GM21390 (cell line): Measurements from ENCODE around the gene LSP1.

Source experiments
- ATAC-seq: cut with Tn5 transposase; IDR thresholded peaks from one replicate; pipeline ENCODE4 v1.9.1; 2021; ENCODE audit not compliant: unreplicated experiment

The LSP1 gene

GRCh38 chr11:1824221-1825038, 28.5 kb upstream of the LSP1 start:
- no peak for ATAC-seq

DNA sequence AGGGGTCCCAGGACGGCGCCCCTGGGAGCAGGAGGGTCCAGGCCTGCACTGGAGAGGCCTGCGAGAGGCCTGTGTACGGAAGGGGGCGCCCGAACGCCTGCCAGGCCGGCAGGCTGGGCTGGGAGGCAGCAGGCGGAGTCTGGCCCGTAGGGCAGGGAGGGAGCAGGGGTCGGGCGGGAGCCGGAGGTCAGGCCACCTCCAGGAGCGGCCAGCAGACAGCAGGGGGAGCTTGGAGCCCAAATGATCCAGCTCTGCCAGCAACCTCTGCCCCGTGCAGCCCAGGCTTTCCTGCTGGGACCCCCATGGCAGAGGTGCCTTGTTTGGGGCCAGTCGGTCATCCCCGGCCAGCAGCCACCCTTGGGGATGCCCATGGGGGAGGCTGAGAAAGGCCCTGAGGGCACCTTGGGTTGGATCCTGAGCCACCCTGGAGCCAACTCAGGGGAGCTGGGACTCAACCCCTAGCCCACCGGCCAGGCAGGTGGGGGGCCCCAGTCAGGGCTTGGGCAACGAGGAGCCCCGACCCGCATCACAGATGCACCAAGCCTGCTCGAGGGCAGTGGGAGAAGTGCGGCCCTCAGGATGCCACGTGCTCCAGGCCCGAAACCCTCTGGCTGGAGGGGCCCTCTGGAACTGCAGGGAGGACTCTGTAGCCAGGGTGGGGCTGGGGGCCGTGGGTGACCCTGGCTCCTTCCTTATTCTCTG, 27.7 kb upstream of the LSP1 start:
- no peak for ATAC-seq

DNA sequence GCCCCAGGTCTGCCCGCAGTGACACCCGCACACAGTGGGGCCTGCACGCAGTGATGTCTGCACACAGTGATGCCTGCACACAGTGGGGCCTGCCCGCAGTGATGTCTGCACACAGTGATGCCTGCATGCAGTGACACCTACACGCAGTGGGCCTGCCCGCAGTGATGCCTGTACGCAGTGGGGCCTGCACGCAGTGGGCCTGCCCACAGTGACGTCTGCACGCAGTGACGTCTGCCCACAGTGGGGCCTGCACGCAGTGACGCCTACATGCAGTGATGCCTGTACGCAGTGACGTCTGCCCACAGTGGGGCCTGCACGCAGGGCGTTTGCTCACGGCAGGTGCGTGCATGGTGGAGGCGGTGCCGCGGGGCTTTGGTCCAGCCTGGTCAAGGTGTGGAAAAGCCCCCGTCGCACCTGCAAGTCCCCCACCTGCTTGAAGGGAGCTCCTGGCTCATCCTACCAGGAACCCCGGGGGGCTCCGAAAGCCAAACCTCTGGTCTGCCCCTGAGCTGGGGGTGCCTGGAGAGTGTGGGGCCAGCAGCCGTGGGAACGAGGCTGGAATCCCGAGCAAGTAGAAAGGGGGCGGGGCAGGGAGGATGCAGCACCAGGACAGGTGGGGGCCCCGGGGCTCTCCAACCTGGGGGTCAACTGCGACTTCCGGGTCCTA, 27.0 kb upstream of the LSP1 start:
- no peak for ATAC-seq

GRCh38 chr11:1826552-1827094, 26.3 kb upstream of the LSP1 start:
- ATAC-seq: no peak

DNA sequence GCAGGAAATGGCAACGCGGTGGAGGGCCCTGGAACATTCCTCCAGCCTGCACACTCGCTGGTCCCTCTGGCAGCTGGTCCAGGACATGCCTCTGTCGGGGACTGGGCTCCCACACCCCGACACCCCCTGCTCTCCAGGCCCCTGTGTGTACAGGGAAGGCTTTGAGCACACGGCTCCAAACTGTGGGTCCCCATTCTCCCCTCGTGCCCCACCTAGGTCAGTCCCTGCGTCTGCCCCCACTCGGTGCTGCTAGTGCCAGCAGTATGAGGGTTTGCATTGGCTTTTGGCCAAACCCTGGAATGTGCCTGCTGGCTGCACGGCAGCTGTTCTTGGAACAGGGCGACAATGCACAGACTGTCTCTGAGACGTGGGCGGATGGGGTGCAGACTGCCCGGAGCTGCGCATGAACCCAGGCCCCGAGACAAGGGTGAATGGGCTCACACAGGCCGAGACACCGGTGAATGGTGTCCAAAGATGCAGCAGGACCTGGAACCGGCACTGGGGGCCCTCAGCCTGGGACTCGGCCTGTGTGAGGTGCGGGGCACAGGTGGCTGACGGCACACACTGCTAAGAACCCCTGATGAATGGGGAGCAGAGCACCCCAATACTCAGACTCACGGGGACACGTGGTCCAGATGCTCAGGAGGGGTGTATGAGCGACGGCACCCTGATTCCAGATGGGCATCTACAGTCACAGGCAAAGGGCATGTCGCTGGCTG, 25.6 kb upstream of the LSP1 start:
- no peak for ATAC-seq

GRCh38 chr11:1827931-1828330, 25.0 kb upstream of the LSP1 start:
- no peak for ATAC-seq

DNA sequence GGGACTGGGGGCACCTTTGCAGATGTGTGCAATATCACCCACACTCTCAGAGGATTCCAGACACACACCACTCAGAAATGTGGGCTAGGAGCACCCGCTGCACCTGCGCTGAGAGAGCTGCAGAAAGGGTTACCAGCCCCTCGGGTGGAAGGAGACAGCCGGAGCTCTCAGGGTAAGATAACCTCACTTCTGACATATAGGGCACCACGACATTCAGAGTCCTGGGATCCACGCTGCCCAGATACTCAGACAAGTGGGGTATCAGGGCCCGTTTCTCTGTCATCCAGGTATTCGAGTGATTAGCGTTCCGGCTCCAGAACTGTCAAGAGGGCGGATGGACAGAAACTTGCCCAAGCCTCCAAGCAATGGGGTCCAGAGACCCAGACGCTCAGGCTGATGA, 24.3 kb upstream of the LSP1 start:
- no peak for ATAC-seq

- no peak for ATAC-seq
These were observed 23.7 kb upstream of the LSP1 start for GRCh38 chr11:1829039-1829820.

- no peak for ATAC-seq
These were observed 22.9 kb upstream of the LSP1 start for GRCh38 chr11:1830004-1830321.

- no peak for ATAC-seq
These were observed 22.3 kb upstream of the LSP1 start for GRCh38 chr11:1830322-1831223.

DNA sequence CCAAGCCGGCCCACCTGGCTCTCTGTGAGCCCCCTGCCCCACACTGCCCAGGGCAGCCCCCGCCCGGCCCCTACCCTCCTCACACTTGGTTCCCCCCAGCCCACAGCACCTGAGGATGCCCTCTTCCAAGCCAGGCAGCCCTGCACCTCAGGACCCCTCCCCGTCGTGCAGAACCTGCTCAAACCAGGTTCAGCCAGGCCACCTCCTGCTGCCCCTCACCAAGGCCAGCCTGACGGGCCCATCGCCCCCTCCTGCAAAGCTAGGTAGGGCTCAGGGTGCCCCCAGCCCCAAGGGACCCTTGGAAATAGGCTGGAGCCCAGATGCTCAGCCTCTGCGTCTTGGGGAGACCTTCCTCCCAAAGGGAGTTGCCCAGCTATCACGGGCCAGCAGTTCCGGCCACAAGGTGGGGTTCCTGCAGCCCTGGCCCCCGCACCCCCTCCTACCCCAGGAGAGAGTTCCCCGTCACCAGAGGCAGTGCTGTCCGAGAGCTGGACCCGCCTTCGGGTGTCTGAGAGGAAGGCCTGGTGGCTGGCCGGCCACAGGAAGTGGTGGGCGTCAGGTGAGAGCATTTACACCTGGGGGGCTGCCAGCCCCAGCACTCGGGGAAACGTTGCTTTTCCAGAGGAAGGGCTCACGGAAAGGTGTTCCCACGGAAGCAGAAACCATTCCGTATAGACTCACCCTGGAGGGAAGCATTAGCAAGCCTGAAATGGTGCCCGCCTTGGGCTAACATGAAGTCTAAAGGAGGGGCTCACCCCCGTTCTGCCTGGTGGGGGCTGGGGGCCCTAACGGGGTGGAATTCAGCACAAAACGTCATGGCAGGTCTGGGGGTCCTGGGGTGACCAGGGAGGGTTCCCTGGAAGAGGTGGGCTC, 21.3 kb upstream of the LSP1 start:
- no peak for ATAC-seq

DNA sequence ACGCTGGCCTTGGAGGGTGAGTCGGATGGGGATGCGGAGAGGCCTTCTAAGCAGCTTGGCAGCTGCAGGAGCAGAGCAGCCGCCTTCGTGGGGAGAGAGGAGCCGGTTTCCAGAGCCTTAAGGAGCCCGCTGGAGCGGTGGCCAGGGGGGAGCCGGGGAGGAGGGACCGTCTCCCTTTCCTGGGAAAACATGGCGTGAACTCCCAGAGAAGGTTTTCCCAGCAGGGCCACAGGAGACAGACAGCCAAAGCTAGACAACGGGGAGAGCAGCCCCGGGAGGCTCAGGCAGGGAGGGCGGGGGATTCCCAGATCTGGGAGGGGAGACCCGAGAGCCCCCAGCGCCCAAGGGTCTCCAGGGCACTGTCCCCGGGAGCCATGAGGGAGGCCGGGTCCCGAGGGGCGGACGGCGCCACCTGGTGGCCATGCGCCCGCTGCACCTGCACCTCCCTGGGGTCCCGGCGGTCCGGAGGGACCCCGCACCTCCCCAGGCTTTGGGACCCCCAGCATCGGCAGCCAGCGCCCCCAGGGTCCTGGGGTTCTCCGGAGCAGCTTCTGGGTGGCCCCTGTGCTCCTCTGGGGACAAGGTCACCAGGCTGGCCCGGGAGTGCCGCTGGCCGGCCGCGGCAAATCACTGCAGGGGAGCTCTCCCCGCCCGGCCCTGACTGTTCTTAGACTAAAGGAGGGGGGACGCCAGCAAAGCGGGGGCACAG, 20.5 kb upstream of the LSP1 start:
- no peak for ATAC-seq

- ATAC-seq: no peak
These were observed 20.0 kb upstream of the LSP1 start for GRCh38 chr11:1832920-1833295.

- no peak for ATAC-seq
These were observed 18.7 kb upstream of the LSP1 start for GRCh38 chr11:1834062-1834610.

GRCh38 chr11:1834779-1835670, 17.9 kb upstream of the LSP1 start, which contains the start of gene SYT8:
TSS of gene SYT8 (plus strand) at chr11:1834990. CDS start at chr11:1835106, 116 bp downstream.
- no peak for ATAC-seq

GRCh38 chr11:1835671-1836010, 17.2 kb upstream of the LSP1 start:
- no peak for ATAC-seq
